Activated T-helper 17 cell treated with anti-CD3 and anti-CD28 coated beads, Interleukin-2, amount 50 U/mL, for 72 hours (primary cell): Measurements from ENCODE around the gene CEBPB. TPM values are rescaled to one million over a fixed set of nuclear protein-coding genes. Genes with fewer than 3 reads are reported as not detected.
A peak's percentile ranks its signal among the peaks of the same experiment; 100 is the strongest.

Source experiments
- ATAC-seq: fragments of 150-1000 bp; cut with Tn5 transposase; replicated peaks from 2 replicates; pipeline ENCODE4 v1.10.0; 2021; ENCODE audit warnings: mild to moderate bottlenecking, moderate library complexity
- H3K27ac Mint-ChIP-seq: one replicate; pipeline ENCODE4 v1.8.0; 2022; ENCODE audit warnings: mixed read lengths
- H3K27me3 Mint-ChIP-seq: one replicate; pipeline ENCODE4 v1.8.0; 2022; ENCODE audit warnings: mixed read lengths
- H3K36me3 Mint-ChIP-seq: one replicate; pipeline ENCODE4 v1.8.0; 2022; ENCODE audit warnings: low read depth, mild to moderate bottlenecking, mixed read lengths
- H3K4me1 Mint-ChIP-seq: one replicate; pipeline ENCODE4 v1.8.0; 2022; ENCODE audit warnings: mixed read lengths
- H3K4me3 Mint-ChIP-seq: one replicate; pipeline ENCODE4 v1.8.0; 2022; ENCODE audit warnings: mild to moderate bottlenecking, mixed read lengths
- H3K9me3 Mint-ChIP-seq: one replicate; pipeline ENCODE4 v1.8.0; 2022; ENCODE audit warnings: mixed read lengths
- total RNA-seq, 2 donors: library from RNA; stranded (reverse); gene quantifications; one replicate each; pipeline ENCODE4 v1.2.3, GENCODE V29; 2022

CEBPB gene
- 10 to 100 TPM; 11.6 to 19.0 TPM for total RNA-seq

DNA sequence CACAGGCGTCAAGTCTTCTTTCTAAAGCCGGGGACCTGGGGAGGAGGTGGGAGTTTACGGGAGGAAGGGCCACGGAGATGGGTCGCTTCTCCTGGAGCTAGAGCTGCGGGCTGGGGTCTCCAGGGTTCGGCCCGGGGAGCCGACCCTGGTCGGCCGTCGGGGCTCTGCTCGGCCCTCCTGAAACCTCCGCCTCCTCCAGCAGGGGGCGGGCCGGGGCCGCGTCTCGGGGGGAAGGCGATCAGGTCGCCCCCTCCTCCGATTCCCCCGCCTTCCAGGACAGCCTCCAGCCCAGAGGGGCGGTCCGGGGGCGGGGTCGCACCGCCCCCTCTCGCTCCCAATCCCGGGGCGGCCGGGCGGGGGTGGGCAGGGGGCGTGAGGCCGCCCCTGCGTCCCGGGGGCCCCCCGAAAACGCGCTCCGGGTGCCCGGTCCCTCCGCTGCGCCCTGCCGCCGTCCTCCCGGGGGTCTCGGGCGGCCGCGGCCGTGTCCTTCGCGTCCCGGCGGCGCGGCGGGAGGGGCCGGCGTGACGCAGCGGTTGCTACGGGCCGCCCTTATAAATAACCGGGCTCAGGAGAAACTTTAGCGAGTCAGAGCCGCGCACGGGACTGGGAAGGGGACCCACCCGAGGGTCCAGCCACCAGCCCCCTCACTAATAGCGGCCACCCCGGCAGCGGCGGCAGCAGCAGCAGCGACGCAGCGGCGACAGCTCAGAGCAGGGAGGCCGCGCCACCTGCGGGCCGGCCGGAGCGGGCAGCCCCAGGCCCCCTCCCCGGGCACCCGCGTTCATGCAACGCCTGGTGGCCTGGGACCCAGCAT lies at the start of gene CEBPB:
Gene CEBPB (plus strand): TSS at position 580 of the 814 bp plus-strand sequence. CDS start 204 bp downstream, at position 784.
- Mint-ChIP-seq H3K4me3 (peak within 1 kb of the TSS; percentile 93), H3K36me3 (peaks cover 23% of the 10 kb centered on the region), H3K27ac (no peak within 1 kb of the TSS), H3K9me3 (no peaks in the 10 kb centered on the region), H3K27me3 (peaks cover 8% of the 10 kb centered on the region), H3K4me1 (peaks cover 16% of the 10 kb centered on the region)
- ATAC-seq = peak; percentile 56

DNA sequence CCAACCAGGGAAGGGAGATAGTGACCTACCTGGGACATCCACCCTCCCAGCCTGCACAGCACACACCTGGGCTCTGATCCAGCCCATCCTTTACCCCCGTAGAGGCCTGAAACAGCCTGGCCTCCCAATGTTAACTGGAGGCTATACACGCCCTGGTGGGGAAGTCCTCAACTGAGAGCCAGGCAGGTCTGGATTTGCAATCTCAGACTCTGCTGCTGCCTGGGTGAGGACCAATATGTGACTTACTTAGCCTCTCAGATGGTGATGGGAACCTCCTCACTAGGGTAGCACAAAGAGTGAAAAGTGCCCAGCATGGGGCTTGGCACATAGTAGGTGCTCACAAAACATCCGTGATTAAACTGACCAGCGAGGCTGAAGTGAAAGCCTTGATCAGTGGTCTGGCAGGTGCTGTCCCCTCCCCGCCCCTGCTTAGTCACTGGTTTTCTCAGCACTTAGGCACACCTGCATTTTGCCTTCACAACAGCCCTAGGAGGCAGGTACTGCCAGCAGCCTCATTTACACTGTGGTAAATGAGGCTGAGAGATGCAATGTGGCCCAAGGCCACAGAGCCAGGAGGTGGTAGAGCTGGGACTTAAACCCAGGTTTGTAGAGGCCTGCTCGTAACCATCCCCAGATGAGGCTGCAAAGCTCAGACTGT lies 49.5 kb upstream of the CEBPB start:
- no peak overlapping the region for H3K4me3 Mint-ChIP-seq
- H3K27ac Mint-ChIP-seq = peak overlapping the region; percentile 65
- peaks cover 57% of the 10 kb centered on the region for H3K36me3 Mint-ChIP-seq
- H3K27me3 Mint-ChIP-seq = no peaks in the 10 kb centered on the region
- no peaks in the 10 kb centered on the region for H3K9me3 Mint-ChIP-seq
- no peak for ATAC-seq
- peaks cover 24% of the 10 kb centered on the region for H3K4me1 Mint-ChIP-seq

DNA sequence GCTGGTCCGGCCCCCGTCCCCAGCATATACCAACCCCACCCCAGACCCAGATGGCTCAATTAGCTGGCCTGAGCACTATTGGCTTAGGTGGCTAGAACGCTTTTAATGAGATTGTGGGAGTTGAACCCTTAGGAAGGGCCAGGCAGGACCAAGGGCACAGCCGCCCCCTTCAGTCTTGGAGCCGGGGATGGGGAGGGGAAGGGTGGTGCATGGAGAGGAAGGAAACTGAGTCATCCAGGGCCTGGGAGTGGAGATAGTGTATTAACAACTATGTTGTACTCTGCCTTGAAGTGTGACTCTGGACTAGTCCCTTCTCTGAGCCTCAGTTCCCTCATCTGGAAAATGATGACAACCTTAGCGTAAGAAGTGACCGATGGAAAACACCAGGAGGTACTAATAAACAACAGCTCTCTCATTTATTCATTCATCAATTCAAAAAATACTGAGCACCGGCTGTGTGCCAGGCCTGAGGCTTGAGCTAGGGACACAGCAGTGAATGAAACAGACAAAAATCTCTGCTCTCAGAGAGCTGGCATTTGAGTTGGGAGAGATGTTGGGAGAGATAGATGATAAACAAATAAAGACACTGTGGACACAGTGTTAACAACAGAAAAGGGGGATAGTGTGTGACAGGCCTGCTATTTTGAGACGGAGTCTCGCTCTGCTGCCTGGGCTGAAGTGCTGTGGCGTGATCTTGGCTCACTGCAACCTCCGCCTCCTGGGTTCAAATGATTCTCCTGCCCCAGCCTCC lies 48.6 kb upstream of the CEBPB start:
- Mint-ChIP-seq H3K4me3 (no peak overlapping the region), H3K27me3 (no peaks in the 10 kb centered on the region), H3K36me3 (peaks cover 56% of the 10 kb centered on the region), H3K9me3 (no peaks in the 10 kb centered on the region), H3K27ac (peak overlapping the region; percentile 65), H3K4me1 (peaks cover 29% of the 10 kb centered on the region)
- ATAC-seq = no peak

DNA sequence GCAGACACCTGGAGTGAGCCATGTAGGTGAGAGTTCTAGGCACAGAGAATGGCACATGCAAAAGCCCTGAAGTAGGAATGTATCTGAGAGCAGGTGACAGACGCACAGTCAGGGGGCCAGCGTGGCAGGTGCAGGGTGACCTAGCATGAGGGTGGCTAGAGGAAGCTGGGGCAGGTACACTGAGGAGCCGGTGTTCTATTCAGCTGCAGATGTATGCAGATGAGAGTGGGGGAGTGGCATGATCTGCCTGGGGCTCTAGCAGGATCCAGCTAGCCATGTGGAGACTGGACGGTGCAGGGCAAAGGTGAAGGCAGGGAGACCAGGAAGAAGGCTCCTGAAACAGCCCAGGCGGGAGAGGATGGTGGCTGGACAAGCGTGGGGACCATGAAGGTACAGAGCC lies 47.8 kb upstream of the CEBPB start:
- Mint-ChIP-seq H3K27ac (no peak overlapping the region), H3K36me3 (peaks cover 47% of the 10 kb centered on the region), H3K4me3 (no peak overlapping the region), H3K9me3 (no peaks in the 10 kb centered on the region), H3K27me3 (no peaks in the 10 kb centered on the region), H3K4me1 (peaks cover 23% of the 10 kb centered on the region)
- no peak for ATAC-seq

DNA sequence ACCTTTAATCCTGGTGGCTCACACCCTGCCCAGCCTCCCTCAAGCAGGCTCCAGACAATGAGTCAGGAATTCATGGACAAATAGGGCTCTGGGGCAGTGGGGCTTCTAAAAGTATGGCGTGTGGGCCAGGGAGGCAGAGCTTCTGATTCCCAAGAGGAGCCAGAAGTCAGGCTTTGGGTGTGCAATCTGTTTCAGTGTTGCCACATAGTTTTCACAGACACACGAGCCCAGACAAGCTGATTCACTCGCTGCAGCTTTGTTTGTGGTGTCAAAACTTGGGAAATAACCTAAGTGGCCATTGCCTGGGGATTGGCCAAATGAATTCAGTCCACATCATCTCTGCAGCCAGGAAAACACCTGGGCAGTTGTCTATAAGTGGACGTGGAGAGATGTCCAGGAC lies 46.3 kb upstream of the CEBPB start:
- H3K4me3 Mint-ChIP-seq = no peak overlapping the region
- H3K27ac Mint-ChIP-seq = no peak overlapping the region
- no peak for ATAC-seq
- H3K36me3 Mint-ChIP-seq = peaks cover 57% of the 10 kb centered on the region
- H3K4me1 Mint-ChIP-seq = peaks cover 28% of the 10 kb centered on the region
- H3K27me3 Mint-ChIP-seq = no peaks in the 10 kb centered on the region
- H3K9me3 Mint-ChIP-seq = no peaks in the 10 kb centered on the region

DNA sequence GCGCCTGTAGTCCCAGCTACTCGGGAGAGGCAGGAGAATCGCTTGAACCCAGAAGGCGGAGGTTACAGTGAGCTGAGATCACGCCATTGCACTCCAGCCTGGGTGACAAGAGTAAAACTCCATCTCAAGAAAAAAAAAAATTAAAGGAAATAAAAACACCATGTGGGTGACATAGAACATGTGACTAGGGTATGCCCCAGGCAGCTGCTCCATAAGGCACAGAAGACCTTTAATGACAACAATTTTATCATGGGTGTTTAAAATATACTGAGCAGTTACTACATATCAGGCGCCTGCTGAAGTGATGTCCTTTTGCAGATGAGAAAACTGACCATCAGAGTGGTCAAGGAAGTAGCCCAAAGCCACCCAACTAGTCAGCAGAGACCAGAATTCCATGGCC lies 45.1 kb upstream of the CEBPB start:
- Mint-ChIP-seq H3K27me3 (no peaks in the 10 kb centered on the region), H3K4me1 (peaks cover 31% of the 10 kb centered on the region), H3K4me3 (peak overlapping the region; percentile 84), H3K36me3 (peaks cover 54% of the 10 kb centered on the region), H3K9me3 (no peaks in the 10 kb centered on the region), H3K27ac (peak overlapping the region; percentile 97)
- ATAC-seq = no peak

DNA sequence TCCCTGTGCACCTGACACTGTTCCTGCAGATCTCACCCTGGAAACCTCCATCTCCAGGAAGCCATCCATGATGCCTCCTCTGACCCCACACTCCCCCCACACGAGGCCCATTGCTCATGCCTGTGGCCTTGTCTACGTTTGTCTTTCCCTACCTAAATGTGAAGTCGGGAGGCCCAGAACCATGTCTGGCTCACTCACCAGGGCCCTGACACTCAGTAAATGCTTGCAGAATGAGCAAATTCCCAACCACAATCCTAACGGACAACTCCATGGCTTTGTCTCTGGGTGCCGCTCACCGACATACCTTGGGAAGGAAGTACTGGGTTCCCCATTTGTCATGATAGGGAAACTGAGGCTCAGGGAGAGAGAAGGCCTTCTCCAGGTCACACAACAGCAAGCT lies 44.4 kb upstream of the CEBPB start:
- Mint-ChIP-seq H3K4me3 (peak overlapping the region; percentile 84), H3K4me1 (peaks cover 33% of the 10 kb centered on the region), H3K9me3 (no peaks in the 10 kb centered on the region), H3K27me3 (no peaks in the 10 kb centered on the region), H3K27ac (peak overlapping the region; percentile 97), H3K36me3 (peaks cover 58% of the 10 kb centered on the region)
- no peak for ATAC-seq

DNA sequence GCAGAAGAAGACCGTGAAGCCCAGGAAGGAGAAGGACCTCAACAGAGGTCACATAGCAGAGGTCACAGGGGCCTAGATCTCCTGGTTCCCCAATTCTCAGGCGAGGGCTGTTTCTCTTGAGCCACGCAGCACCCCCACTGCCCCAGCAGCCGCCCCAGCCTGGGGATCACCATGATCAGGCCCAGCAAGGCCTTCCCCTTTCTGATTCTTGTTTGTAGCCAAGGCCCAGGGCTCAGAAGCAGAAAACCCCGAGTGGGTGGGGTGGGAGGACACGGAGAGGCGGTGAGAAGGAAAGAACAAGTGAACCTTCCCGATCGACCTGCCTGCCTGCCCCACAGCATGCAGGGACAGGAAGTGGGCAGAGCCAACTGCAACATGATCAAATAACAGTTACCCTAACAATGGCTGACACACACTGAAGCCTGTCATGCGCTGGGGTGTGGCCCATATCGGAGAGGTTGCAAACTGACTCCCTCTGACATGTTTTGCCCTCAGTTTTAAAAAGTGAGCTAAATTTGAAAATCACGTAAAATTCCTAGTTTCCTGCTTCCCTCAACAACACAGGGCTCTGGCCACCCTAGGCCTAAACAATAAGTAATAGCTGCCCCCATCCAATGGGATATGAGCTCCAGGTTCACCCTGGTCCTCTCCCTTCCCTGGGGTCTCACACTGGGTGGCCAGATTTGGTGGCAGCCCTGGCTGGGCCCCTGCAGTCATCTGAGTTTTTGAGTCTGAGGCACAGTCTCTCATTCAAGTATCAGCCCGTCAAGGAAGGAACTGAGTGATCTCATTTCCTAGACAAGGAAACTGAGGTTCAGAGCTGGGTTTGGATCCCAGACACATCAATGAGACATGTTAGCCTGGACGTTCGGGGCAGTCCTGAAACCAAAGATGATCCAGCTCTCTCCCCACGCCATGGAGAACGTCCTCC lies 43.6 kb upstream of the CEBPB start:
- peak; percentile 99 for ATAC-seq
- H3K4me1 Mint-ChIP-seq = peaks cover 37% of the 10 kb centered on the region
- H3K4me3 Mint-ChIP-seq = peak overlapping the region; percentile 84
- peaks cover 58% of the 10 kb centered on the region for H3K36me3 Mint-ChIP-seq
- H3K27me3 Mint-ChIP-seq = no peaks in the 10 kb centered on the region
- peak overlapping the region; percentile 97 for H3K27ac Mint-ChIP-seq
- no peaks in the 10 kb centered on the region for H3K9me3 Mint-ChIP-seq

DNA sequence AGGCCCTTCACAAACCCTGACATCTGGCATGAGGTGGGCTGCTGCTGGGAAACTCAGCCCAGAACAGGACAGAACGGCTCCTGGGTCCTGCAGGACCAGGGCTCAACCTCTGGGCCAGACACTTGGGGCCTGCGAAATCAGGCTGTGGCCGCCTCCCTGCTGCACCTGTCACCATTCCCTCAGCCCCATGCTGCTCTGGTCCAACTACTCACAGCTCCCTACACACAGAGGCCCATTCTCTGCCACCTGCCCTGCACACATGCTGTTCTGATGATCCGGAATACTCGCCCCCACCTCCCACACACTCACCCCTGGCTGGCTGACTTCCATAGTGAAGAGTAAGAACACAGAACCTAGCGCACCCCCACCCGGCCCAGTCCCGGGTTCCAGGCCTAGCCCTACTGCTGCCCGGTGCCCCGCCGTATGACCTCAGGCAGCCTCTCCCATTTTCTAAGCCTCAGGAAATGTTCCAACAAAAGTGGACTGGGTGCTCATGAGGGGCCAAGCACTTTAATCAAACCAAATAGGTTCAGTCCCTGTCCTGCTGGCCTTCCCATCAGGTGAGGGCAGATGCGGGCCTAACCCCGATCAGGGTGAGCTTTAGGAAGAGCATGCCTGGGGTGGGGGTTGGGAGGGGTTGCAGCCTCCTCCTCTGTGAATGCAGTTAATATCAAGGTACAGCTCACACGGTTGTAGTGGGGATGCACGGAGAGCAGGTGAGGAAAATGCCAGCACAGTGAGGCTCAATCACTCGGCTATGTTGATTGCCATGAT lies 41.0 kb upstream of the CEBPB start:
- Mint-ChIP-seq H3K4me1 (peaks cover 45% of the 10 kb centered on the region), H3K4me3 (peak overlapping the region; percentile 87), H3K27me3 (no peaks in the 10 kb centered on the region), H3K27ac (peak overlapping the region; percentile 97), H3K36me3 (peaks cover 54% of the 10 kb centered on the region), H3K9me3 (no peaks in the 10 kb centered on the region)
- ATAC-seq = no peak

DNA sequence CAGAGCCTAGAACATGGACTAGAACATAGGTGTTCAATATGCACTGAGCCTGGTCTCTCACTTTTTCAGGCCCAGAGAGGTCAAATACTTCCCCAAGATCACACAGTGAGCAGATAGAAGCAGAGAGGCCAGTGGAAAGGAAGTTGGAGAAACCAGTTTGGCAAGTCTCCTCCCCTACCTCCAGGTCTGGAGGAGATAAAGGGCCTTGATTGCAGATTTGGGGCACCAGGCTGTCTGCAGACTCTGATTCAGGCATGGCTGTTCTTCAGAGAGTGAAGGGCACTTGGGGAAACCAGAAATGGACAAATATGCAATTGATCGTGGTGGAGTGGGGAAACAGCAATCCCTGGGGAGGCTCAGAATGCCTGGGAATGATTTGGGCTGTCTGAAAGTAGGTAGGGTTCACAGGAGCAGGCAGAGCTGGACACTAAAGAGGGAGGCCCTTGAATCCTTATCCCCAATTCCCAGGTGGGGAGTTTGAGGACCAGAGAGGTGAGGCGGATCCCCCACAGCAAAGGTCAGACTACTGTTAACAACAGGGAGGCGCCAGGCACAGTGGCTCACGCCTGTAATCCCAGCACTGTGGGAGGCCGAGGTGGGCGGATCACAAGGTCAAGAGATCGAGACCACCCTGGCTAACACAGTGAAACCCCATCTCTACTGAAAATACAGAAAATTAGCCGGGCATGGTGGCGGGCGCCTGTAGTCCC lies 39.4 kb upstream of the CEBPB start:
- no peak for ATAC-seq
- H3K4me3 Mint-ChIP-seq = peak overlapping the region; percentile 87
- peaks cover 41% of the 10 kb centered on the region for H3K4me1 Mint-ChIP-seq
- H3K9me3 Mint-ChIP-seq = no peaks in the 10 kb centered on the region
- H3K36me3 Mint-ChIP-seq = peaks cover 49% of the 10 kb centered on the region
- no peaks in the 10 kb centered on the region for H3K27me3 Mint-ChIP-seq
- H3K27ac Mint-ChIP-seq = peak overlapping the region; percentile 97

DNA sequence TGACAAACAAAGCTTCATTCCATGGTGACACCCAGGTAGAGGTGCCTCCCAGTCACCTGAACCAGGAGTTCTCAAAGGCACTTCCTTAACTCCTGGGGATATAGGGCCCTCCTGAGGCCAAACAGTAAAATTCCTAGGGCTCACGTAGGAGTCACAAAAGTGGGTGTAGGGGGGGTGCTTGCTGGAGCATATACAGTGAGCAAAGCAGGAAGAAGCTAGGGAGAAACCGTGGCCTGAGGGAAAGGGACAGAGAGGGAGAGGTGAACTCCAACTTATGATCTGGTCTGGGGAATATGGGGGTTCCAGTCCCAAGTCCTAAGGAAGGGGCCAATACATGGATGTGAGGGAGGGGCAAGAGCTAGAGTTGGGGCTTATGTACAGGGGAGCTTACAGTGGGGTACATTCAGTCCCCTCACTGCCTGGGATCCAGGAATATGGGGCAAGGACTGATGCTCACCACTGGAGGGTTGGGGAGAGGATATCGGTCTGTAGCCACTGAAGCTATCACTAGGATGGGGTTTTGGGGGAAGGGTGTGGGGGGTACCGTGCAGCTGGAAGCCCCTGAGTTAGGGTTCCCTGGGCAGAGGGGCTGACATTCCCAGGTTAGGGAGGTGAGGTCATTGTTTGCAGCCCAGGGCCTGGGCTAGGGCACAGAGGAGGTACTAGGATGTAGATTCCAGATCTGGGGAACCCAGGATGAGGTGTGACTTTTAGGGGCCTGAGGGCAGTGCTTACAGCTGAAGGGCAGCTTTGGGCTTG lies 38.1 kb upstream of the CEBPB start:
- H3K9me3 Mint-ChIP-seq = no peaks in the 10 kb centered on the region
- ATAC-seq = no peak
- peaks cover 36% of the 10 kb centered on the region for H3K4me1 Mint-ChIP-seq
- H3K27me3 Mint-ChIP-seq = no peaks in the 10 kb centered on the region
- peak overlapping the region; percentile 97 for H3K27ac Mint-ChIP-seq
- H3K4me3 Mint-ChIP-seq = peak overlapping the region; percentile 87
- peaks cover 42% of the 10 kb centered on the region for H3K36me3 Mint-ChIP-seq

DNA sequence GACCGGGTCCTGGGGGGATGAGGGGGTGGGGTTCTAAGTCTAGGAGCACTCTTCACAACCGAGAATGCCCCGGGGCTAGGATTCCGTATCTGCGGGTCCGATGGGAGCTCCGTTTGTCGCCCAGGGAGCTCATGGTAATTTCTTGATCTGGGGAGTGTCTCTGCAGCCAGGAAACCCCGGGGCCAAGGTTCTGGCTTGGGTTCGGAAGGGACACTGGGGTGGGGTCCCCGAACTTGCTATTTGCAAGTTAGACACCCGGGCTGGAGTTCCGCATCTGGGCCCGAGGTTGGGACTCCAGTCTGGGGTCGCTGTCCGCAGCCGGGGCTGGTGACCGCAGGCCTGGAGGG lies 37.5 kb upstream of the CEBPB start:
- peaks cover 42% of the 10 kb centered on the region for H3K36me3 Mint-ChIP-seq
- H3K27ac Mint-ChIP-seq = peak overlapping the region; percentile 97
- H3K4me1 Mint-ChIP-seq = peaks cover 36% of the 10 kb centered on the region
- ATAC-seq = no peak
- H3K27me3 Mint-ChIP-seq = no peaks in the 10 kb centered on the region
- H3K4me3 Mint-ChIP-seq = peak overlapping the region; percentile 87
- no peaks in the 10 kb centered on the region for H3K9me3 Mint-ChIP-seq
